HepG2 (cell line): ENCODE measurements around the gene UBALD1. TPM values are rescaled to one million over a fixed set of nuclear protein-coding genes. Genes with fewer than 3 reads are reported as not detected.

ENCODE experiments used
- ELF1 ChIP-seq: sonication (generic); formaldehyde crosslinking; IDR thresholded peaks from 2 replicates; pipeline ENCODE4 v1.4.0; 2020; ENCODE audit warnings: missing genetic modification reagents
- PAX8 ChIP-seq: sonication (generic); formaldehyde crosslinking; IDR thresholded peaks from 2 replicates; pipeline ENCODE4 v1.8.0; 2022; ENCODE audit warnings: mild to moderate bottlenecking, missing genetic modification reagents, borderline replicate concordance
- SMARCE1 ChIP-seq: fragments of 450-650 bp; IDR thresholded peaks from 2 replicates; pipeline ENCODE4 v1.6.1; 2017; ENCODE audit warnings: borderline replicate concordance
- SP4 ChIP-seq: sonication (generic); formaldehyde crosslinking; IDR thresholded peaks from 2 replicates; pipeline ENCODE4 v1.8.1; 2023; ENCODE audit warnings: mild to moderate bottlenecking, missing genetic modification reagents
- STAT5B ChIP-seq: sonication (generic); formaldehyde crosslinking; IDR thresholded peaks from 2 replicates; pipeline ENCODE4 v1.4.0; 2020; ENCODE audit warnings: missing genetic modification reagents
- TEAD2 ChIP-seq: sonication (generic); formaldehyde crosslinking; IDR thresholded peaks from 2 replicates; pipeline ENCODE4 v1.9.0; 2021; ENCODE audit warnings: missing genetic modification reagents
- ZIK1 ChIP-seq: sonication (generic); formaldehyde crosslinking; IDR thresholded peaks from 2 replicates; pipeline ENCODE4 v1.5.0; 2020; ENCODE audit warnings: mild to moderate bottlenecking, low read depth, missing genetic modification reagents, borderline replicate concordance
- ZMYM3 ChIP-seq: sonication (generic); formaldehyde crosslinking; IDR thresholded peaks from 2 replicates; pipeline ENCODE4 v1.5.1; 2020; ENCODE audit warnings: mild to moderate bottlenecking, missing genetic modification reagents
- ZNF121 ChIP-seq: sonication (generic); formaldehyde crosslinking; IDR thresholded peaks from 2 replicates; pipeline ENCODE4 v1.5.0; 2020; ENCODE audit warnings: mild to moderate bottlenecking, missing genetic modification reagents
- ZNF205 ChIP-seq: IDR thresholded peaks from 2 replicates; pipeline ENCODE4 v1.6.1; 2018; ENCODE audit warnings: missing biosample characterization, missing genetic modification reagents
- ZNF260 ChIP-seq: sonication (generic); formaldehyde crosslinking; IDR thresholded peaks from 2 replicates; pipeline ENCODE4 v1.4.0; 2020; ENCODE audit warnings: missing genetic modification reagents, low read depth, mild to moderate bottlenecking, borderline replicate concordance
- ZNF563 ChIP-seq: sonication (generic); formaldehyde crosslinking; IDR thresholded peaks from 2 replicates; pipeline ENCODE4 v1.8.0; 2022; ENCODE audit warnings: mild to moderate bottlenecking, moderate library complexity, missing genetic modification reagents
- ZNF776 ChIP-seq: sonication (generic); formaldehyde crosslinking; IDR thresholded peaks from 2 replicates; pipeline ENCODE4 v1.4.0; 2020; ENCODE audit warnings: mild to moderate bottlenecking, missing genetic modification reagents
- ZSCAN31 ChIP-seq: sonication (generic); formaldehyde crosslinking; IDR thresholded peaks from 2 replicates; pipeline ENCODE4 v1.5.0; 2020; ENCODE audit warnings: low read depth, mild to moderate bottlenecking, missing genetic modification reagents
- polyA plus RNA-seq, 8 experiments: library from polyadenylated mRNA; depleted of rRNA in 3 of 8; stranded (reverse) in 7 of 8; unstranded in 1 of 8; fragments of >200 nt; fragmentation: Illumina TruSeq in 4 of 8; extraction: Trizol in 4 of 8; gene quantifications; 2 replicates each; pipeline versions ENCODE4 v1.2.1 to v1.2.3, GENCODE V29; 2011 to 2016; ENCODE audit warnings: low read depth in 4 of 8, missing spikeins in 1 of 8, mixed read lengths in 1 of 8; ENCODE audit not compliant: insufficient read depth in 1 of 8
- total RNA-seq, 5 experiments: library from RNA; depleted of rRNA; stranded (reverse); fragments of >200 nt; fragmentation: Illumina TruSeq; extraction: Trizol; gene quantifications; 2 replicates each; pipeline ENCODE4 v1.2.3, GENCODE V29; 2016; ENCODE audit warnings: low read depth in 1 of 5
- TF ChIP-seq, protein P1 (sequence below): sonication (generic); formaldehyde crosslinking; IDR thresholded peaks from 2 replicates; pipeline ENCODE4 v1.4.0; 2020; ENCODE audit warnings: mild to moderate bottlenecking, missing genetic modification reagents
- TF ChIP-seq, protein P2 (sequence below): sonication (generic); formaldehyde crosslinking; IDR thresholded peaks from 2 replicates; pipeline ENCODE4 v1.4.0; 2020; ENCODE audit warnings: missing genetic modification reagents
- TF ChIP-seq, protein P3 (sequence below): IDR thresholded peaks from 2 replicates; pipeline ENCODE4 v1.6.1; 2016; ENCODE audit warnings: missing compliant biosample characterization, missing genetic modification reagents, borderline replicate concordance
- TF ChIP-seq, protein P4 (sequence below): sonication (generic); formaldehyde crosslinking; IDR thresholded peaks from 2 replicates; pipeline ENCODE4 v1.8.0; 2022; ENCODE audit warnings: missing genetic modification reagents, mild to moderate bottlenecking, moderate library complexity, borderline replicate concordance

UBALD1 gene
- total and polyA plus RNA-seq, 2 of the 13 experiments (the other 11 are each of a cell fraction or from before 2014, with no cell fraction given) = 6.8 to 12.3 TPM

DNA sequence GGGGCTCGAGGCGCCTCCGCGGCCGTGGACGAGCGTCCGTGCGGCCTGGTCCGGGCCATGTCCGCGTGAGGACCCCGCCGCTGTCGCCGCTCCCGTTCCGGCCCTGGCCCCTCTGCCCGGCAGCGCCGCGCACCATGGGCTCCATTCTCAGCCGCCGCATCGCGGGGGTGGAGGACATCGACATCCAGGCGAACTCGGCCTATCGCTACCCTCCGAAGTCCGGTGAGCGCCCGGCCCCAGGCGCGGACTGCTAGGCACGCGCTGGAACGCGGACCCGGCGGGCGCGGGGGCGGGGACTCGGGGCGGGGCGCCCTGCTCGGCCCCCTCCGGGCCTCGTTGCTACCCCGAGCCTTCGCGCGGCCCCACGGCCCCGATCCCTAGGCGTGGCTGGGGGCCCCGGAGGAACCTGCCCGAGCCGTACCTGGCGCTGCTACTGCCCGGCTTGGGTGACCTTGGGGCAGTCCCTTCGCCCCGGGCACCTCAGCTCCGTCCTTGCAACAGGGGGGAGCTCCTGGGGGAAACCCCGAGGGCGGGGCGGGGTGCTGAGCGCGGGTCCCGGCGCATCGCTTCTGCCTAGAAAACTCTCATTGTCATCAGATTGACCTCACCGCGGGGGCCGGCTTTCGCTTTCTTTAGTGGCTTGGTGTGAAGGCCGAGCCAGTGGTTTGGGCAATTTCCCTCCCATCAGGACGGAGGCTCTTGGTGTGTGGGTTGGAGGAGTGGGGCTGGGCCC, 10.3 kb upstream of the UBALD1 start (continued):
- TF ChIP-seq, protein P1, sequence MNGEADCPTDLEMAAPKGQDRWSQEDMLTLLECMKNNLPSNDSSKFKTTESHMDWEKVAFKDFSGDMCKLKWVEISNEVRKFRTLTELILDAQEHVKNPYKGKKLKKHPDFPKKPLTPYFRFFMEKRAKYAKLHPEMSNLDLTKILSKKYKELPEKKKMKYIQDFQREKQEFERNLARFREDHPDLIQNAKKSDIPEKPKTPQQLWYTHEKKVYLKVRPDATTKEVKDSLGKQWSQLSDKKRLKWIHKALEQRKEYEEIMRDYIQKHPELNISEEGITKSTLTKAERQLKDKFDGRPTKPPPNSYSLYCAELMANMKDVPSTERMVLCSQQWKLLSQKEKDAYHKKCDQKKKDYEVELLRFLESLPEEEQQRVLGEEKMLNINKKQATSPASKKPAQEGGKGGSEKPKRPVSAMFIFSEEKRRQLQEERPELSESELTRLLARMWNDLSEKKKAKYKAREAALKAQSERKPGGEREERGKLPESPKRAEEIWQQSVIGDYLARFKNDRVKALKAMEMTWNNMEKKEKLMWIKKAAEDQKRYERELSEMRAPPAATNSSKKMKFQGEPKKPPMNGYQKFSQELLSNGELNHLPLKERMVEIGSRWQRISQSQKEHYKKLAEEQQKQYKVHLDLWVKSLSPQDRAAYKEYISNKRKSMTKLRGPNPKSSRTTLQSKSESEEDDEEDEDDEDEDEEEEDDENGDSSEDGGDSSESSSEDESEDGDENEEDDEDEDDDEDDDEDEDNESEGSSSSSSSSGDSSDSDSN (CRISPR knock-in tag) = peak; percentile 70; the same call in 1 of the 2 replicates
- TF ChIP-seq ZSCAN31 (CRISPR knock-in tag) (peak; percentile 52; the same call in 1 of the 2 replicates), SMARCE1 (no peak), ZNF121 (CRISPR knock-in tag) (peak; percentile 26; the same call in 1 of the 2 replicates), ZMYM3 (CRISPR knock-in tag) (no peak), ZNF205 (CRISPR knock-in tag) (peak; percentile 56; the same call in 1 of the 2 replicates), STAT5B (CRISPR knock-in tag) (no peak), PAX8 (CRISPR knock-in tag) (0 out of 2 replicates have a peak, but pooled peaks have one; percentile 54), SP4 (CRISPR knock-in tag) (peak; percentile 85), ZIK1 (CRISPR knock-in tag) (peak; percentile 77), TEAD2 (CRISPR knock-in tag) (no peak), ELF1 (CRISPR knock-in tag) (peak; percentile 16; the same call in 1 of the 2 replicates), ZNF260 (no peak), ZNF776 (CRISPR knock-in tag) (peak; percentile 81; the same call in 1 of the 2 replicates), ZNF563 (CRISPR knock-in tag) (peak; percentile 91)
- TF ChIP-seq, protein P2, sequence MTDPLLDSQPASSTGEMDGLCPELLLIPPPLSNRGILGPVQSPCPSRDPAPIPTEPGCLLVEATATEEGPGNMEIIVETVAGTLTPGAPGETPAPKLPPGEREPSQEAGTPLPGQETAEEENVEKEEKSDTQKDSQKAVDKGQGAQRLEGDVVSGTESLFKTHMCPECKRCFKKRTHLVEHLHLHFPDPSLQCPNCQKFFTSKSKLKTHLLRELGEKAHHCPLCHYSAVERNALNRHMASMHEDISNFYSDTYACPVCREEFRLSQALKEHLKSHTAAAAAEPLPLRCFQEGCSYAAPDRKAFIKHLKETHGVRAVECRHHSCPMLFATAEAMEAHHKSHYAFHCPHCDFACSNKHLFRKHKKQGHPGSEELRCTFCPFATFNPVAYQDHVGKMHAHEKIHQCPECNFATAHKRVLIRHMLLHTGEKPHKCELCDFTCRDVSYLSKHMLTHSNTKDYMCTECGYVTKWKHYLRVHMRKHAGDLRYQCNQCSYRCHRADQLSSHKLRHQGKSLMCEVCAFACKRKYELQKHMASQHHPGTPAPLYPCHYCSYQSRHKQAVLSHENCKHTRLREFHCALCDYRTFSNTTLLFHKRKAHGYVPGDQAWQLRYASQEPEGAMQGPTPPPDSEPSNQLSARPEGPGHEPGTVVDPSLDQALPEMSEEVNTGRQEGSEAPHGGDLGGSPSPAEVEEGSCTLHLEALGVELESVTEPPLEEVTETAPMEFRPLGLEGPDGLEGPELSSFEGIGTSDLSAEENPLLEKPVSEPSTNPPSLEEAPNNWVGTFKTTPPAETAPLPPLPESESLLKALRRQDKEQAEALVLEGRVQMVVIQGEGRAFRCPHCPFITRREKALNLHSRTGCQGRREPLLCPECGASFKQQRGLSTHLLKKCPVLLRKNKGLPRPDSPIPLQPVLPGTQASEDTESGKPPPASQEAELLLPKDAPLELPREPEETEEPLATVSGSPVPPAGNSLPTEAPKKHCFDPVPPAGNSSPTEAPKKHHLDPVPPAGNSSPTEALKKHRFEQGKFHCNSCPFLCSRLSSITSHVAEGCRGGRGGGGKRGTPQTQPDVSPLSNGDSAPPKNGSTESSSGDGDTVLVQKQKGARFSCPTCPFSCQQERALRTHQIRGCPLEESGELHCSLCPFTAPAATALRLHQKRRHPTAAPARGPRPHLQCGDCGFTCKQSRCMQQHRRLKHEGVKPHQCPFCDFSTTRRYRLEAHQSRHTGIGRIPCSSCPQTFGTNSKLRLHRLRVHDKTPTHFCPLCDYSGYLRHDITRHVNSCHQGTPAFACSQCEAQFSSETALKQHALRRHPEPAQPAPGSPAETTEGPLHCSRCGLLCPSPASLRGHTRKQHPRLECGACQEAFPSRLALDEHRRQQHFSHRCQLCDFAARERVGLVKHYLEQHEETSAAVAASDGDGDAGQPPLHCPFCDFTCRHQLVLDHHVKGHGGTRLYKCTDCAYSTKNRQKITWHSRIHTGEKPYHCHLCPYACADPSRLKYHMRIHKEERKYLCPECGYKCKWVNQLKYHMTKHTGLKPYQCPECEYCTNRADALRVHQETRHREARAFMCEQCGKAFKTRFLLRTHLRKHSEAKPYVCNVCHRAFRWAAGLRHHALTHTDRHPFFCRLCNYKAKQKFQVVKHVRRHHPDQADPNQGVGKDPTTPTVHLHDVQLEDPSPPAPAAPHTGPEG (CRISPR knock-in tag) = no peak; the same call in 1 of the 2 replicates
- TF ChIP-seq, protein P3, sequence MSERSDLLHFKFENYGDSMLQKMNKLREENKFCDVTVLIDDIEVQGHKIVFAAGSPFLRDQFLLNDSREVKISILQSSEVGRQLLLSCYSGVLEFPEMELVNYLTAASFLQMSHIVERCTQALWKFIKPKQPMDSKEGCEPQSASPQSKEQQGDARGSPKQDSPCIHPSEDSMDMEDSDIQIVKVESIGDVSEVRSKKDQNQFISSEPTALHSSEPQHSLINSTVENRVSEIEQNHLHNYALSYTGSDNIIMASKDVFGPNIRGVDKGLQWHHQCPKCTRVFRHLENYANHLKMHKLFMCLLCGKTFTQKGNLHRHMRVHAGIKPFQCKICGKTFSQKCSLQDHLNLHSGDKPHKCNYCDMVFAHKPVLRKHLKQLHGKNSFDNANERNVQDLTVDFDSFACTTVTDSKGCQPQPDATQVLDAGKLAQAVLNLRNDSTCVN (CRISPR knock-in tag) = no peak
- TF ChIP-seq, protein P4, sequence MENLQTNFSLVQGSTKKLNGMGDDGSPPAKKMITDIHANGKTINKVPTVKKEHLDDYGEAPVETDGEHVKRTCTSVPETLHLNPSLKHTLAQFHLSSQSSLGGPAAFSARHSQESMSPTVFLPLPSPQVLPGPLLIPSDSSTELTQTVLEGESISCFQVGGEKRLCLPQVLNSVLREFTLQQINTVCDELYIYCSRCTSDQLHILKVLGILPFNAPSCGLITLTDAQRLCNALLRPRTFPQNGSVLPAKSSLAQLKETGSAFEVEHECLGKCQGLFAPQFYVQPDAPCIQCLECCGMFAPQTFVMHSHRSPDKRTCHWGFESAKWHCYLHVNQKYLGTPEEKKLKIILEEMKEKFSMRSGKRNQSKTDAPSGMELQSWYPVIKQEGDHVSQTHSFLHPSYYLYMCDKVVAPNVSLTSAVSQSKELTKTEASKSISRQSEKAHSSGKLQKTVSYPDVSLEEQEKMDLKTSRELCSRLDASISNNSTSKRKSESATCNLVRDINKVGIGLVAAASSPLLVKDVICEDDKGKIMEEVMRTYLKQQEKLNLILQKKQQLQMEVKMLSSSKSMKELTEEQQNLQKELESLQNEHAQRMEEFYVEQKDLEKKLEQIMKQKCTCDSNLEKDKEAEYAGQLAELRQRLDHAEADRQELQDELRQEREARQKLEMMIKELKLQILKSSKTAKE (CRISPR knock-in tag) = no peak
